Measurements from ENCODE around the gene TFAP2D. TPM values are rescaled to one million over a fixed set of nuclear protein-coding genes. Genes with fewer than 3 reads are reported as not detected.

The TFAP2D gene
- total RNA-seq, 1 donor from 2014 or later: not detected

DNA sequence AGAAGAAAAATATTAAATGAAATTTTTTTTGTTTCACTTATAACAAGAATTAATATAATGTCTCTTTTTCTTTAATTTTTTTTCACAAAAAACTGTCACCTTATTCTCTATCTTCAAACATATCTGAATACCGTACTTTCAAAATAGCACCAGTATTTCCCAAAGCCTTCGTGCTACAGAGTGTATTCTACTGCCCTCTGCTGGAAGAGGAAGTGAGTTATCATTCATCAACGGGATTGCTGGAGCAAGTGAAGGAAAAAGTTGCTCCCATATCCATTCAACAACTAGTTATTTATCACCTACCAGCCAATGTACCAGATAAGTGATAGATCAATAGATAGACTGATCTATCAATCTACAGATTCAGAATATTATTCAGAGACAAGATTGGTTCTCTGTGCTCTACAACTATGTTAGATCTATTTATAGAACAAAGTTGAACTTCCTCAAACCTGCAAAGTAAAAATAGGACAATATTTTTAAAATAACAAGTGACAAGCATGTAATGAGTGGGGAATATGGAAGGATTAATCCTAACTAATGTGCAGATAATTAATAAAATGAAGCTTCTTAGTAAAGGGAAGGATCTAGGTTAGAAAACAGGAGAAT is 78.7 kb downstream of the TFAP2D start:
- no peaks in the 10 kb centered on the region for H3K27me3 ChIP-seq
- H3K27ac ChIP-seq: no peak overlapping the region
- H3K9me3 ChIP-seq: no peaks in the 10 kb centered on the region
- H3K4me1 ChIP-seq: no peaks in the 10 kb centered on the region
- no peaks in the 10 kb centered on the region for H3K36me3 ChIP-seq
- DNase-seq (ENCODE audit: low spot score in 2 of 2): no peak
- no peak overlapping the region for H3K4me3 ChIP-seq
- TF ChIP-seq, protein P1, sequence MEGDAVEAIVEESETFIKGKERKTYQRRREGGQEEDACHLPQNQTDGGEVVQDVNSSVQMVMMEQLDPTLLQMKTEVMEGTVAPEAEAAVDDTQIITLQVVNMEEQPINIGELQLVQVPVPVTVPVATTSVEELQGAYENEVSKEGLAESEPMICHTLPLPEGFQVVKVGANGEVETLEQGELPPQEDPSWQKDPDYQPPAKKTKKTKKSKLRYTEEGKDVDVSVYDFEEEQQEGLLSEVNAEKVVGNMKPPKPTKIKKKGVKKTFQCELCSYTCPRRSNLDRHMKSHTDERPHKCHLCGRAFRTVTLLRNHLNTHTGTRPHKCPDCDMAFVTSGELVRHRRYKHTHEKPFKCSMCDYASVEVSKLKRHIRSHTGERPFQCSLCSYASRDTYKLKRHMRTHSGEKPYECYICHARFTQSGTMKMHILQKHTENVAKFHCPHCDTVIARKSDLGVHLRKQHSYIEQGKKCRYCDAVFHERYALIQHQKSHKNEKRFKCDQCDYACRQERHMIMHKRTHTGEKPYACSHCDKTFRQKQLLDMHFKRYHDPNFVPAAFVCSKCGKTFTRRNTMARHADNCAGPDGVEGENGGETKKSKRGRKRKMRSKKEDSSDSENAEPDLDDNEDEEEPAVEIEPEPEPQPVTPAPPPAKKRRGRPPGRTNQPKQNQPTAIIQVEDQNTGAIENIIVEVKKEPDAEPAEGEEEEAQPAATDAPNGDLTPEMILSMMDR (IDR thresholded peaks at IDR 0.05): peak in 2 of 3 experiments; percentile 47 to 54
- intact Hi-C loops (cut with DNase I): no loop called here

DNA sequence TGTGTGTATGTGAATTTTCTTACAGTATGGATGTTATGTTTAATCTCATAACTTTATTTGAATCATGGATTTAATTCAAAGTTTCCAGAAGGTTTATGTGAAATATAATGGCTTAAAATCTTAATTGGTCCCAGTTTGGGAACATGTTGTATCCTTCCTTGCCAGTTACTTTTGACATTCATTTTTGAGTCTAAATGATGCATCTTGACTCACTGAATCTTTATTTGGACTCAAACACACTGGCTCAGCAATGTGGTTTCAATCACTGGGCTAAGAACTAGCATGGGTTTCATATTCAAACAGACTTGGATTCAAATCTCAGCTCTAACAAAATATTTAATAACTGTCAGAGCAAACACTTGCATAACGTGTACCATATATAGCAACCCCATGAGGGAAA is 79.4 kb downstream of the TFAP2D start:
- no peak overlapping the region for H3K4me3 ChIP-seq
- TF ChIP-seq, protein P1 (IDR thresholded peaks at IDR 0.05): no peak
- no peak for DNase-seq (ENCODE audit: low spot score in 2 of 2)
- H3K36me3 ChIP-seq: no peaks in the 10 kb centered on the region
- H3K4me1 ChIP-seq: no peaks in the 10 kb centered on the region
- intact Hi-C loops (cut with DNase I): no loop called here
- no peak overlapping the region for H3K27ac ChIP-seq
- no peaks in the 10 kb centered on the region for H3K27me3 ChIP-seq
- no peaks in the 10 kb centered on the region for H3K9me3 ChIP-seq

DNA sequence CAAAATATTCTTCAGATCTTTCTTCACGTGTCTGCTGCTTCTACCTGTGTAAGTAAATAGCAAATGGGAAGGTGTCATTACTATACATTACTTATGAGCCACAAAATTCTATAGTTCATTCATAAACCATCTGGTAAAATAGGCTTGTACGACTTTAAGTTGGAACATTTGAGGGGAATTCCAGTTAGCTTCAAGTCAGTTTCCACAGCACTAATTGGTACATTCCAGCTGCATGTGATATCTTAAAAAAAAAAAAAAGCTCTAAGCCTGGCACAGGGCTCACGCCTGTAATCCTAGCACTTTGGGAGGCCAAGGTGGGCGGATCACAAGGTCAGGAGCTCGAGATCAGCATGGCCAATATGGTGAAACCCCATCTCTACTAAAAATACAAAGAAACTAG is 82.2 kb downstream of the TFAP2D start:
- Histone ChIP-seq H3K9me3 (no peaks in the 10 kb centered on the region), H3K4me1 (no peaks in the 10 kb centered on the region), H3K27ac (no peak overlapping the region), H3K4me3 (no peak overlapping the region), H3K36me3 (no peaks in the 10 kb centered on the region), H3K27me3 (no peaks in the 10 kb centered on the region)
- TF ChIP-seq, protein P1 (IDR thresholded peaks at IDR 0.05): no peak
- intact Hi-C loops (cut with DNase I): no loop called here
- DNase-seq (ENCODE audit: low spot score in 2 of 2): no peak

DNA sequence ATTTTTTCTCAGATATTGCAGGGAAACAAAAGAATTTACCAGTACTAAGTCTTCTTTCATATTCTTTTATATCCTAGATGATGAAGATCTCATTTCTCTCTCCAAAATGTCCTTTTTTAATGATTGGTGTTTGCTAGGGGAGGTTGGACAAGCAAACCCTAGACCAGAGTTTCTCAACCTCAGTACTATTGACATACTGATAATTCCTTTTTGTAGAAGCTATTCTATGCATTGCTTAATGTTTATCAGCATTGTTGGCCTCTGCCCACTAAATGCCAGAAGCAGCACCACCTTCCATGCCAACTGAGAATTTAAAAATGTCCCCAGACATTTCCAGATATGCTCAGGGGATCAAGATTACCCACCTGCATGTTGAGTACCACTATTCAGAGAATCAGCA is 91.0 kb downstream of the TFAP2D start:
- H3K4me3 ChIP-seq: no peak overlapping the region
- no peaks in the 10 kb centered on the region for H3K27me3 ChIP-seq
- TF ChIP-seq, protein P1 (IDR thresholded peaks at IDR 0.05): no peak
- DNase-seq (ENCODE audit: low spot score in 2 of 2): no peak
- H3K27ac ChIP-seq: no peak overlapping the region
- intact Hi-C loops (cut with DNase I): no loop called here
- H3K9me3 ChIP-seq: no peaks in the 10 kb centered on the region
- H3K4me1 ChIP-seq: no peaks in the 10 kb centered on the region
- no peaks in the 10 kb centered on the region for H3K36me3 ChIP-seq

DNA sequence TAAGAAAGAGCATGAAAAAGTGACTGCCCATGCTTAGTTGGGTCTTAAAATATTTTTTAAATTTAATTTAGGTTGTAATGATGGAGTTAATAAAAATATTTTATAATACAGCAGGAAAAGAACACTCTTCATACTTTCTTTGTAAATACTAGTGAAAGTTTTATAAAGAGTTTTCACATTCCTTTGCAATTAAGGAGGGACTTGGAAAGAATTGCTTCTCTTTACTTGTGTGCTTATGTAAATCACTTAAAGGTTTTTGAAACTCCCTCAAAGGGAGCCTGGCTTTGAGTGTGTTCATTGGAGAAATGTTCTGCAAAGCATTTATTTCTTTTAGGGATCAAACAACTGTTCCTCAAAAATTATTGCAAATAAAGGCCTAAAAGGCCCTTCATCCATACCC is 93.7 kb downstream of the TFAP2D start:
- Histone ChIP-seq H3K4me1 (no peaks in the 10 kb centered on the region), H3K36me3 (no peaks in the 10 kb centered on the region), H3K4me3 (no peak overlapping the region), H3K9me3 (no peaks in the 10 kb centered on the region), H3K27me3 (no peaks in the 10 kb centered on the region), H3K27ac (no peak overlapping the region)
- no peak for DNase-seq (ENCODE audit: low spot score in 2 of 2)
- TF ChIP-seq, protein P1 (IDR thresholded peaks at IDR 0.05): no peak
- intact Hi-C loops (cut with DNase I): no loop called here

Data from ascending aorta (tissue), 2 donors.